Suprapubic skin (tissue), 4 donors: ENCODE measurements around the gene TNFRSF9.
A peak's percentile ranks its signal among the peaks of the same experiment; 100 is the strongest.

Experiments
- EP300 ChIP-seq: sonication (generic); formaldehyde crosslinking; IDR thresholded peaks from one replicate; pipeline ENCODE4 v1.6.1; 2017; ENCODE audit warnings: antibody characterized with exemption
- POLR2AphosphoS5 ChIP-seq, 3 donors: sonication (generic); formaldehyde crosslinking; IDR thresholded peaks; one replicate each; pipeline ENCODE4 v1.6.1; 2017; ENCODE audit warnings: antibody characterized with exemption in 3 of 3
- TF ChIP-seq, protein P1 (sequence below), 2 donors: fragments of 200-600 bp in 1 of 2; fragments of 450-650 bp in 1 of 2; sonication (generic) in 1 of 2; IDR thresholded peaks; one replicate each; pipeline ENCODE4 v1.5.1; 2016 to 2019; ENCODE audit warnings: antibody characterized with exemption in 2 of 2, mild to moderate bottlenecking in 1 of 2, moderate library complexity in 1 of 2

DNA sequence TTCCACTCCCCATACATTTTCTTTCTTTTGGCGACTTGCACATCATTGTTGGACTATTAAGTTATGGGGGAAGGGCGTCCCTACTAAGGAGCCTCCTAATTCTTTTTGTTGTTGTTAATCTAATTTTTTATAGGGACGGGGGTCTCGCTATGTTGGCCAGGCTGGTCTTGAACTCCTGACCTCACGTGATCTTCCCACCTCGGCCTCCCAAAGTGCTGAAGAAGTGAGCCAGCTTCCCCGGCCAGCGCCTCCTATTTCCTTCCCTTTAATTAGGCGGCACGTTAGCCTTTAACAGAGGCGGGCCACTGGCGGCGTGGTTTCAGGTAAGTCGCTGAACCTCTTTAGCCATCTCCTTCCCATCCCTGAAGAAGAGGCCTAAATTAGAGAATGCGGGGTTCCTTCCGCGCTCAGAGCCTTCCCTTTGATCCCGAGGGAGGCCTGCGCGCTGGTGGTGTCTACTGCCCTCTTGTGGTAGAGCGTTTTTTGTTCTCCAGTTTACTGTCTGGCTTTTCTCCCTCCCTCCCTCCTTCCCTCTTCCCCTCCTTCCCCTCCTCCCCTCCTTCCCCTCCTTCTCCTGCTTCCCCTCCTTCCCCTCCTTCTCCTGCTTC lies 38.1 kb downstream of the TNFRSF9 start:
- TF ChIP-seq, protein P1, sequence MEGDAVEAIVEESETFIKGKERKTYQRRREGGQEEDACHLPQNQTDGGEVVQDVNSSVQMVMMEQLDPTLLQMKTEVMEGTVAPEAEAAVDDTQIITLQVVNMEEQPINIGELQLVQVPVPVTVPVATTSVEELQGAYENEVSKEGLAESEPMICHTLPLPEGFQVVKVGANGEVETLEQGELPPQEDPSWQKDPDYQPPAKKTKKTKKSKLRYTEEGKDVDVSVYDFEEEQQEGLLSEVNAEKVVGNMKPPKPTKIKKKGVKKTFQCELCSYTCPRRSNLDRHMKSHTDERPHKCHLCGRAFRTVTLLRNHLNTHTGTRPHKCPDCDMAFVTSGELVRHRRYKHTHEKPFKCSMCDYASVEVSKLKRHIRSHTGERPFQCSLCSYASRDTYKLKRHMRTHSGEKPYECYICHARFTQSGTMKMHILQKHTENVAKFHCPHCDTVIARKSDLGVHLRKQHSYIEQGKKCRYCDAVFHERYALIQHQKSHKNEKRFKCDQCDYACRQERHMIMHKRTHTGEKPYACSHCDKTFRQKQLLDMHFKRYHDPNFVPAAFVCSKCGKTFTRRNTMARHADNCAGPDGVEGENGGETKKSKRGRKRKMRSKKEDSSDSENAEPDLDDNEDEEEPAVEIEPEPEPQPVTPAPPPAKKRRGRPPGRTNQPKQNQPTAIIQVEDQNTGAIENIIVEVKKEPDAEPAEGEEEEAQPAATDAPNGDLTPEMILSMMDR (IDR thresholded peaks at IDR 0.05): peak; percentile 11 to 66
- TF ChIP-seq EP300 (no peak), POLR2AphosphoS5 (IDR thresholded peaks at IDR 0.05) (no peak)
